Glomerular visceral epithelial cell (primary cell): ENCODE results near the gene BRS3.
A peak's percentile ranks its signal among the peaks of the same experiment; 100 is the strongest.

Experiments used
- DNase-seq: peaks from one replicate; pipeline ENCODE4 v3.0.0-alpha.2; 2016; ENCODE audit errors: extremely low spot score

BRS3 gene

GRCh38 chrX:136495043-136495442, 7.3 kb downstream of the BRS3 start:
- no peak for DNase-seq

GRCh38 chrX:136496186-136496763, 8.5 kb downstream of the BRS3 start:
- peak; percentile 0 for DNase-seq

- DNase-seq, result peak; percentile 83
Observed at GRCh38 chrX:136496764-136497555, 9.2 kb downstream of the BRS3 start.

- no peak for DNase-seq
Observed at GRCh38 chrX:136497556-136498052, 9.9 kb downstream of the BRS3 start, which contains the start of gene HTATSF1. Gene HTATSF1, plus strand, starts transcription at chrX:136497592. Its CDS starts 93 bp downstream, at chrX:136497685.

- DNase-seq, result no peak
Observed at GRCh38 chrX:136519069-136519468, 31.3 kb downstream of the BRS3 start.

GRCh38 chrX:136523770-136524169, 36.0 kb downstream of the BRS3 start:
- DNase-seq, result no peak

GRCh38 chrX:136525738-136526606, 38.2 kb downstream of the BRS3 start:
- peak; percentile 48 for DNase-seq

- no peak for DNase-seq
Observed at GRCh38 chrX:136528645-136529315, 41.0 kb downstream of the BRS3 start.

- no peak for DNase-seq
Observed at GRCh38 chrX:136529795-136530194, 42.0 kb downstream of the BRS3 start.

- DNase-seq, result no peak
Observed at GRCh38 chrX:136531951-136532350, 44.2 kb downstream of the BRS3 start, which contains the start of gene VGLL1. Gene VGLL1, plus strand, starts transcription at chrX:136532215. Its CDS starts 3,806 bp downstream, at chrX:136536021.

GRCh38 chrX:136534131-136534530, 46.4 kb downstream of the BRS3 start:
- no peak for DNase-seq

- no peak for DNase-seq
Observed at GRCh38 chrX:136538811-136539210, 51.1 kb downstream of the BRS3 start.

- DNase-seq, result no peak
Observed at GRCh38 chrX:136540226-136540625, 52.5 kb downstream of the BRS3 start.

- no peak for DNase-seq
Observed at GRCh38 chrX:136541294-136541693, 53.5 kb downstream of the BRS3 start.

- no peak for DNase-seq
Observed at GRCh38 chrX:136542281-136542680, 54.5 kb downstream of the BRS3 start.
